ENCODE results near the gene PRICKLE3. TPM values are rescaled to one million over a fixed set of nuclear protein-coding genes. Genes with fewer than 3 reads are reported as not detected.

Gene PRICKLE3
- total and polyA plus RNA-seq, 2 of the 4 experiments (the other 2 are of a cell fraction), result 3.4 to 6.4 TPM

DNA sequence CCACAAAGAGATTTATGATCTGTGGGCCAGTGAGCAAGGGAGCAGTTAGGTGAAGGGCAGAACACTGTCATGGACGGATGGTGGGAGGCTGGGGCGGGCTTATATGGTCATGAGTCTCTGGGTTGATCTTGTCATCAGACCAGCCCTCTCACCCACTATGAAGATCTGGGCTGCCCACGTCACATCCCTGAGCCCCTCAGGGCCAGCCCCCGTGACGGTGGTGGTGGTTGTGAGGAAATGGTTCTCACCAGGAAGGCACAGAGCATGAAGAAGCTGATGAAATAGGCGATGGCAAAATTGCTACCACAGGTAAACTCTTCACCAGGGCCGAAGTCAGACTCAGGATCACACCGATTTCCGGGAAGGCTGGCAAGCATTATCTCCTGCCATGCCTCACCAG lies 24.9 kb upstream of the PRICKLE3 start:
- no peak overlapping the region for H2BK15ac ChIP-seq (ENCODE audit: low read depth, low read length)
- CTCF ChIA-PET, result no interaction called here
- no peak overlapping the region for H2BK120ac ChIP-seq (ENCODE audit: low read depth, low read length)
- H3K36me3 ChIP-seq (ENCODE audit: control insufficient read depth, insufficient read depth, low read length), result no peaks in the 10 kb centered on the region
- no peak overlapping the region for H3K27ac ChIP-seq (ENCODE audit: insufficient read depth, low read length)
- BruUV-seq (replicated peaks), result no TSS peak
- no peak overlapping the region for H2AK9ac ChIP-seq (replicated peaks; ENCODE audit: low read depth, low read length, poor library complexity)
- TF ChIP-seq FOS (IDR thresholded peaks at IDR 0.05; ENCODE audit: low read depth, low read length), result no peak
- TF ChIP-seq BHLHE40 (IDR thresholded peaks at IDR 0.05; ENCODE audit: low read depth, low read length), result no peak
- TF ChIP-seq CEBPB (IDR thresholded peaks at IDR 0.05; ENCODE audit: low read depth, low read length), result no peak
- TF ChIP-seq, protein P1, sequence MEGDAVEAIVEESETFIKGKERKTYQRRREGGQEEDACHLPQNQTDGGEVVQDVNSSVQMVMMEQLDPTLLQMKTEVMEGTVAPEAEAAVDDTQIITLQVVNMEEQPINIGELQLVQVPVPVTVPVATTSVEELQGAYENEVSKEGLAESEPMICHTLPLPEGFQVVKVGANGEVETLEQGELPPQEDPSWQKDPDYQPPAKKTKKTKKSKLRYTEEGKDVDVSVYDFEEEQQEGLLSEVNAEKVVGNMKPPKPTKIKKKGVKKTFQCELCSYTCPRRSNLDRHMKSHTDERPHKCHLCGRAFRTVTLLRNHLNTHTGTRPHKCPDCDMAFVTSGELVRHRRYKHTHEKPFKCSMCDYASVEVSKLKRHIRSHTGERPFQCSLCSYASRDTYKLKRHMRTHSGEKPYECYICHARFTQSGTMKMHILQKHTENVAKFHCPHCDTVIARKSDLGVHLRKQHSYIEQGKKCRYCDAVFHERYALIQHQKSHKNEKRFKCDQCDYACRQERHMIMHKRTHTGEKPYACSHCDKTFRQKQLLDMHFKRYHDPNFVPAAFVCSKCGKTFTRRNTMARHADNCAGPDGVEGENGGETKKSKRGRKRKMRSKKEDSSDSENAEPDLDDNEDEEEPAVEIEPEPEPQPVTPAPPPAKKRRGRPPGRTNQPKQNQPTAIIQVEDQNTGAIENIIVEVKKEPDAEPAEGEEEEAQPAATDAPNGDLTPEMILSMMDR (conservative IDR thresholded peaks at IDR 0.05; ENCODE audit: low read depth, low read length), result no peak
- no peak for TF ChIP-seq MAFK (IDR thresholded peaks at IDR 0.05; ENCODE audit: low read depth, low read length)
- TF ChIP-seq, protein P2, sequence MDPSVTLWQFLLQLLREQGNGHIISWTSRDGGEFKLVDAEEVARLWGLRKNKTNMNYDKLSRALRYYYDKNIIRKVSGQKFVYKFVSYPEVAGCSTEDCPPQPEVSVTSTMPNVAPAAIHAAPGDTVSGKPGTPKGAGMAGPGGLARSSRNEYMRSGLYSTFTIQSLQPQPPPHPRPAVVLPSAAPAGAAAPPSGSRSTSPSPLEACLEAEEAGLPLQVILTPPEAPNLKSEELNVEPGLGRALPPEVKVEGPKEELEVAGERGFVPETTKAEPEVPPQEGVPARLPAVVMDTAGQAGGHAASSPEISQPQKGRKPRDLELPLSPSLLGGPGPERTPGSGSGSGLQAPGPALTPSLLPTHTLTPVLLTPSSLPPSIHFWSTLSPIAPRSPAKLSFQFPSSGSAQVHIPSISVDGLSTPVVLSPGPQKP (IDR thresholded peaks at IDR 0.05; ENCODE audit: borderline replicate concordance, low read depth, low read length), result no peak
- TF ChIP-seq, protein P3, sequence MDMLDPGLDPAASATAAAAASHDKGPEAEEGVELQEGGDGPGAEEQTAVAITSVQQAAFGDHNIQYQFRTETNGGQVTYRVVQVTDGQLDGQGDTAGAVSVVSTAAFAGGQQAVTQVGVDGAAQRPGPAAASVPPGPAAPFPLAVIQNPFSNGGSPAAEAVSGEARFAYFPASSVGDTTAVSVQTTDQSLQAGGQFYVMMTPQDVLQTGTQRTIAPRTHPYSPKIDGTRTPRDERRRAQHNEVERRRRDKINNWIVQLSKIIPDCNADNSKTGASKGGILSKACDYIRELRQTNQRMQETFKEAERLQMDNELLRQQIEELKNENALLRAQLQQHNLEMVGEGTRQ (IDR thresholded peaks at IDR 0.05; ENCODE audit: low read depth, low read length), result no peak
- TF ChIP-seq RCOR1 (IDR thresholded peaks at IDR 0.05; ENCODE audit: insufficient replicate concordance, low read length), result no peak
- no peak for TF ChIP-seq RFX5 (IDR thresholded peaks at IDR 0.05; ENCODE audit: low read depth, low read length)
- no peak for TF ChIP-seq POLR2A (IDR thresholded peaks at IDR 0.05; ENCODE audit: low read depth, low read length)
- no peak for TF ChIP-seq SMC3 (IDR thresholded peaks at IDR 0.05; ENCODE audit: low read depth, low read length)
- no peak for TF ChIP-seq RAD21 (IDR thresholded peaks at IDR 0.05; ENCODE audit: low read length)
- TF ChIP-seq CHD1 (IDR thresholded peaks at IDR 0.05; ENCODE audit: low read depth, low read length), result no peak
- TF ChIP-seq MXI1 (IDR thresholded peaks at IDR 0.05; ENCODE audit: borderline replicate concordance, low read depth, low read length), result no peak
- no peak overlapping the region for H4K91ac ChIP-seq (ENCODE audit: insufficient read depth, low read depth, low read length)
- no peak overlapping the region for H3K18ac ChIP-seq (ENCODE audit: low read depth, low read length)
- H4K5ac ChIP-seq (ENCODE audit: low read depth, low read length), result no peak overlapping the region
- H3K23ac ChIP-seq (ENCODE audit: low read depth, low read length), result no peak overlapping the region
- in situ Hi-C loops (cut with MboI; ENCODE audit: low sequenced_read_pairs), result no loop called here
- no peak overlapping the region for H2BK20ac ChIP-seq (ENCODE audit: low read depth, low read length)
- no CpG with 5 or more reads among the region's 9 CpGs for WGBS, 2 experiments (ENCODE audit: extremely low coverage in 2 of 2, insufficient read length in 1 of 2)
- no peak for DNase-seq
- no peak overlapping the region for H3K4ac ChIP-seq (ENCODE audit: low read depth, low read length)
- intact Hi-C loops (cut with micrococcal nuclease), result no loop called here
- H3K56ac ChIP-seq (ENCODE audit: extremely low read depth, insufficient read depth, low read length), result no peak overlapping the region
- H3K27me3 ChIP-seq (ENCODE audit: control insufficient read depth, insufficient read depth, low read length), result peaks cover 4% of the 10 kb centered on the region
- no peaks in the 10 kb centered on the region for H4K20me1 ChIP-seq (ENCODE audit: insufficient read depth, low read length)
- no peak overlapping the region for H3K9ac ChIP-seq (ENCODE audit: low read depth, low read length)
- H3K4me1 ChIP-seq (ENCODE audit: control insufficient read depth, insufficient read depth, low read length), result no peaks in the 10 kb centered on the region
- POLR2A ChIA-PET (ENCODE audit: unreplicated experiment), result no interaction called here
- H2BK5ac ChIP-seq (ENCODE audit: low read depth, low read length, poor library complexity, severe bottlenecking), result no peak overlapping the region
- no peak overlapping the region for H2AFZ ChIP-seq (replicated peaks; ENCODE audit: low read length, poor library complexity)
- dilution Hi-C loops (cut with HindIII; ENCODE audit: low sequenced_read_pairs, unreplicated experiment), result no loop called here
- no peak for ATAC-seq (ENCODE audit: low read depth)
- no peak overlapping the region for H3K4me2 ChIP-seq (ENCODE audit: low read depth, low read length)
- no peak overlapping the region for H4K8ac ChIP-seq (ENCODE audit: low read depth in 2 of 2, low read length in 2 of 2)
- peaks cover 4% of the 10 kb centered on the region for H3K9me3 ChIP-seq (ENCODE audit: control insufficient read depth, insufficient read depth, low read length)
- H3K4me3 ChIP-seq (ENCODE audit: insufficient read depth, low read depth, low read length), result no peak overlapping the region
- no peaks in the 10 kb centered on the region for H3K9me1 ChIP-seq (ENCODE audit: insufficient read depth, low read length)
- no peak overlapping the region for H3K14ac ChIP-seq (replicated peaks; ENCODE audit: low read depth, low read length)
- H2AK5ac ChIP-seq (ENCODE audit: low read depth, low read length), result no peak overlapping the region
- H3K79me1 ChIP-seq (ENCODE audit: low read depth in 1 of 2, low read length in 2 of 2), result no peaks in the 10 kb centered on the region
